Liver (tissue), 9 donors: Measurements from ENCODE around the gene GNG13. TPM values are rescaled to one million over a fixed set of nuclear protein-coding genes. Genes with fewer than 3 reads are reported as not detected.

ENCODE experiments used
- DNase-seq: peaks from one replicate; pipeline ENCODE4 v3.0.0-alpha.2; 2017; ENCODE audit warnings: low spot score
- H3K27ac ChIP-seq, 2 donors: one replicate each; pipeline ENCODE4 v1.7.0; 2013; ENCODE audit warnings: inconsistent platforms in 2 of 2, low read length in 2 of 2, control low read depth in 1 of 2, low read depth in 1 of 2, mild to moderate bottlenecking in 1 of 2
- H3K27me3 ChIP-seq, 4 donors: one replicate each; pipeline versions ENCODE4 v1.6.1 to v1.7.0; 2013; ENCODE audit warnings: low read length in 3 of 4, inconsistent platforms in 1 of 4, mild to moderate bottlenecking in 1 of 4, moderate library complexity in 1 of 4; ENCODE audit not compliant: control insufficient read depth in 4 of 4, insufficient read depth in 4 of 4
- H3K36me3 ChIP-seq, 4 donors: one replicate each; pipeline versions ENCODE4 v1.6.1 to v1.7.0; 2013; ENCODE audit warnings: low read length in 3 of 4, mild to moderate bottlenecking in 3 of 4, low read depth in 1 of 4, moderate library complexity in 1 of 4; ENCODE audit not compliant: control insufficient read depth in 4 of 4, insufficient read depth in 3 of 4
- H3K4me1 ChIP-seq, 4 donors: one replicate each; pipeline versions ENCODE4 v1.6.1 to v1.7.0; 2013; ENCODE audit warnings: low read length in 3 of 4, mild to moderate bottlenecking in 3 of 4, moderate library complexity in 1 of 4; ENCODE audit not compliant: control insufficient read depth in 4 of 4, insufficient read depth in 4 of 4
- H3K4me3 ChIP-seq, 3 donors: one replicate each; pipeline versions ENCODE4 v1.6.1 to v1.7.0; 2013; ENCODE audit warnings: low read length in 3 of 3, control low read depth in 1 of 3, low read depth in 1 of 3, mild to moderate bottlenecking in 1 of 3
- H3K9ac ChIP-seq, 2 donors: one replicate each; pipeline ENCODE4 v1.7.0; 2013; ENCODE audit warnings: low read length in 2 of 2, mild to moderate bottlenecking in 2 of 2, moderate library complexity in 2 of 2, control low read depth in 1 of 2, low read depth in 1 of 2
- H3K9me3 ChIP-seq, 4 donors: one replicate each; pipeline versions ENCODE4 v1.6.1 to v1.7.0; 2013; ENCODE audit warnings: low read length in 3 of 4; ENCODE audit not compliant: control insufficient read depth in 4 of 4
- ATF3 ChIP-seq: IDR thresholded peaks from 2 replicates; pipeline ENCODE4 v1.6.1; 2016; ENCODE audit warnings: antibody characterized with exemption
- CTCF ChIP-seq: fragments of 150-350 bp; IDR thresholded peaks from 2 replicates; pipeline ENCODE4 v1.5.1; 2017; ENCODE audit warnings: improper control_type of control experiment, low read depth, low read length; ENCODE audit not compliant: missing input control
- EGR1 ChIP-seq, 2 donors: IDR thresholded peaks; 2 replicates each; pipeline ENCODE4 v1.6.1; 2016 to 2018; ENCODE audit warnings: antibody characterized with exemption in 2 of 2, low read depth in 2 of 2
- FOXA1 ChIP-seq: IDR thresholded peaks from 2 replicates; pipeline ENCODE4 v1.6.1; 2016; ENCODE audit warnings: antibody characterized with exemption
- FOXA2 ChIP-seq: IDR thresholded peaks from 2 replicates; pipeline ENCODE4 v1.6.1; 2016; ENCODE audit warnings: antibody characterized with exemption
- GABPA ChIP-seq, 2 donors: IDR thresholded peaks in 1 of 2; conservative IDR thresholded peaks in 1 of 2; 2 replicates each; pipeline ENCODE4 v1.6.1; 2016; ENCODE audit warnings: antibody characterized with exemption in 2 of 2, mild to moderate bottlenecking in 1 of 2, moderate library complexity in 1 of 2
- HNF4A ChIP-seq, 2 donors: conservative IDR thresholded peaks; 2 replicates each; pipeline ENCODE4 v1.6.1; 2016; ENCODE audit warnings: antibody characterized with exemption in 2 of 2, mild to moderate bottlenecking in 2 of 2
- HNF4G ChIP-seq: IDR thresholded peaks from 2 replicates; pipeline ENCODE4 v1.6.1; 2016; ENCODE audit warnings: antibody characterized with exemption
- JUND ChIP-seq, 2 donors: IDR thresholded peaks; 2 replicates each; pipeline ENCODE4 v1.6.1; 2016; ENCODE audit warnings: antibody characterized with exemption in 2 of 2
- MAX ChIP-seq: IDR thresholded peaks from 2 replicates; pipeline ENCODE4 v1.6.1; 2016; ENCODE audit warnings: antibody characterized with exemption
- NR2F2 ChIP-seq: IDR thresholded peaks from 2 replicates; pipeline ENCODE4 v1.6.1; 2016; ENCODE audit warnings: antibody characterized with exemption
- RAD21 ChIP-seq, 2 donors: IDR thresholded peaks; 2 replicates each; pipeline ENCODE4 v1.6.1; 2016; ENCODE audit warnings: antibody characterized with exemption in 2 of 2, mild to moderate bottlenecking in 2 of 2
- REST ChIP-seq: IDR thresholded peaks from 2 replicates; pipeline ENCODE4 v1.6.1; 2016; ENCODE audit warnings: antibody characterized with exemption, mild to moderate bottlenecking
- RXRA ChIP-seq, 2 donors: IDR thresholded peaks; 2 replicates each; pipeline ENCODE4 v1.6.1; 2017 to 2018; ENCODE audit warnings: antibody characterized with exemption in 2 of 2, mild to moderate bottlenecking in 1 of 2
- SP1 ChIP-seq: IDR thresholded peaks from 2 replicates; pipeline ENCODE4 v1.6.1; 2018; ENCODE audit warnings: antibody characterized with exemption, mild to moderate bottlenecking
- TAF1 ChIP-seq: conservative IDR thresholded peaks from 2 replicates; pipeline ENCODE4 v1.6.1; 2016; ENCODE audit warnings: antibody characterized with exemption, mild to moderate bottlenecking
- YY1 ChIP-seq: IDR thresholded peaks from 2 replicates; pipeline ENCODE4 v1.6.1; 2016; ENCODE audit warnings: antibody characterized with exemption, mild to moderate bottlenecking
- ZBTB33 ChIP-seq: IDR thresholded peaks from 2 replicates; pipeline ENCODE4 v1.6.1; 2016; ENCODE audit warnings: antibody characterized with exemption
- WGBS: extraction: QIAGEN DNeasy Blood & Tissue Kit; methylation state at CpG from one replicate; pipeline ENCODE4 v1.1.7; 2013; 5-methylcytosine and 5-hydroxymethylcytosine counted together
- polyA plus RNA-seq, 2 donors: library from polyadenylated mRNA; stranded (reverse) in 1 of 2; unstranded in 1 of 2; fragments of 200-250 nt in 1 of 2; fragments of >200 nt in 1 of 2; fragmentation: Nextera tagmentation in 1 of 2; extraction: Ambion mirVana in 1 of 2; gene quantifications; one replicate each; pipeline versions ENCODE4 v1.2.1 to v1.2.3, GENCODE V29; 2013 to 2015
- total RNA-seq, 2 donors: library from RNA; depleted of rRNA; stranded (reverse); fragments of >200 nt; gene quantifications; one replicate each; pipeline ENCODE4 v1.2.3, GENCODE V29; 2014
- donor health status: healthy.
- donor health status: healthy.
- donor health status: healthy.
- donor health status: healthy.
- donor health status: healthy.

Gene GNG13
- total and polyA plus RNA-seq, 4 donors = not detected

- H3K9me3 ChIP-seq = no peaks in the 10 kb centered on the region
- H3K27ac ChIP-seq = no peak overlapping the region
- no peak overlapping the region for H3K9ac ChIP-seq
- WGBS = 90% methylated on average over 31 of the region's 31 CpGs
- no peak overlapping the region for H3K4me3 ChIP-seq
- TF ChIP-seq GABPA (IDR thresholded peaks at IDR 0.05 in 1 of 2, conservative IDR thresholded peaks at IDR 0.05 in 1 of 2) = no peak
- TF ChIP-seq RAD21 (IDR thresholded peaks at IDR 0.05) = no peak
- TF ChIP-seq EGR1 (IDR thresholded peaks at IDR 0.05; ENCODE audit: low read depth in 2 of 2) = no peak
- no peak for TF ChIP-seq ATF3
- TF ChIP-seq TAF1 = no peak
- no peak for TF ChIP-seq ZBTB33
- TF ChIP-seq CTCF = no peak
- no peak for TF ChIP-seq JUND (IDR thresholded peaks at IDR 0.05)
- TF ChIP-seq MAX = no peak
- TF ChIP-seq YY1 = no peak
- TF ChIP-seq REST = no peak
- TF ChIP-seq HNF4G = no peak
- no peak for TF ChIP-seq FOXA2
- TF ChIP-seq HNF4A (conservative IDR thresholded peaks at IDR 0.05) = no peak
- no peak for TF ChIP-seq SP1
- TF ChIP-seq NR2F2 = no peak
- no peak for TF ChIP-seq RXRA (IDR thresholded peaks at IDR 0.05)
- TF ChIP-seq FOXA1 = no peak
- no peak for DNase-seq
- peaks cover 0 to 2% (median 0%) of the 10 kb centered on the region in 4 donors for H3K4me1 ChIP-seq
- peaks cover 0 to 3% (median 0%) of the 10 kb centered on the region in 4 donors for H3K27me3 ChIP-seq
- no peaks in the 10 kb centered on the region for H3K36me3 ChIP-seq
These were observed 5.6 kb downstream of the GNG13 start for GRCh38 chr16:794853-795466.
